H1 (cell line): ENCODE data around the gene VIPR2. TPM values are rescaled to one million over a fixed set of nuclear protein-coding genes. Genes with fewer than 3 reads are reported as not detected.

Experiments used
- CTCF ChIA-PET: fragments of 300-600 bp; sonication (Branson Sonifier 250); formaldehyde crosslinking; loops from one replicate; lab custom pipeline; 2021; ENCODE audit not compliant: partially characterized antibody; lab: Charles Lee
- POLR2A ChIA-PET: fragments of 300-600 bp; sonication (Branson Sonifier 250); formaldehyde crosslinking; loops from one replicate; lab custom pipeline; 2021; ENCODE audit warnings: inconsistent platforms; ENCODE audit not compliant: partially characterized antibody; lab: Charles Lee
- DNase-seq, 2 experiments: peaks; one replicate each; pipeline versions ENCODE4 v3.0.0 to v3.0.0-alpha.2; 2010 to 2022; ENCODE audit warnings: low spot score in 2 of 2, low read depth in 1 of 2, mixed read lengths in 1 of 2
- FAIRE-seq: peaks from 2 replicates; lab custom pipeline; 2011; peaks lifted over from hg19 to GRCh38; lab: Jason Lieb, UNC
- H2AFZ ChIP-seq: 2 replicates; pipeline ENCODE4 v1.8.1; 2012; ENCODE audit warnings: low read length, inconsistent platforms
- H2AK5ac ChIP-seq: 2 replicates; pipeline ENCODE4 v1.6.1; 2013; ENCODE audit warnings: low read depth, low read length
- H2BK120ac ChIP-seq: replicated peaks from 2 replicates; pipeline ENCODE3; 2013; ENCODE audit warnings: low read depth, low read length, inconsistent platforms
- H2BK12ac ChIP-seq: 2 replicates; pipeline ENCODE4 v1.6.1; 2013; ENCODE audit warnings: low read depth, low read length
- H2BK15ac ChIP-seq: 2 replicates; pipeline ENCODE4 v1.6.1; 2013; ENCODE audit warnings: low read length
- H2BK20ac ChIP-seq: 2 replicates; pipeline ENCODE4 v1.6.1; 2013; ENCODE audit warnings: low read length
- H2BK5ac ChIP-seq: 2 replicates; pipeline ENCODE4 v1.6.1; 2013; ENCODE audit warnings: low read depth, low read length
- H3K14ac ChIP-seq: 2 replicates; pipeline ENCODE4 v1.6.1; 2013; ENCODE audit warnings: inconsistent platforms; ENCODE audit not compliant: insufficient read length
- H3K18ac ChIP-seq: 2 replicates; pipeline ENCODE4 v1.6.1; 2013; ENCODE audit warnings: low read length; ENCODE audit errors: extremely low read depth
- H3K23ac ChIP-seq: 2 replicates; pipeline ENCODE4 v1.6.1; 2013; ENCODE audit warnings: inconsistent platforms; ENCODE audit not compliant: insufficient read length
- H3K23me2 ChIP-seq: 2 replicates; pipeline ENCODE4 v1.6.1; 2013; ENCODE audit warnings: low read depth, low read length
- H3K27ac ChIP-seq: 2 replicates; pipeline ENCODE4 v1.6.1; 2011; ENCODE audit warnings: low read depth, low read length, inconsistent platforms
- H3K27me3 ChIP-seq, 4 experiments: replicated peaks in 1 of 4; 1 replicate in 1 of 4; 2 replicates in 3 of 4; pipeline versions ENCODE4 v1.6.1 to v1.8.1; 2011 to 2013; ENCODE audit warnings: low read length in 3 of 4, mild to moderate bottlenecking in 3 of 4, inconsistent platforms in 2 of 4, mixed read lengths in 2 of 4, moderate library complexity in 1 of 4; ENCODE audit not compliant: control insufficient read depth in 3 of 4, insufficient read depth in 3 of 4; ENCODE audit errors: extremely low read depth in 1 of 4
- H3K36me3 ChIP-seq, 4 experiments: 2 replicates each; pipeline versions ENCODE4 v1.6.1 to v1.8.1; 2011 to 2013; ENCODE audit warnings: mild to moderate bottlenecking in 4 of 4, low read length in 3 of 4, moderate library complexity in 2 of 4, control low read depth in 1 of 4, inconsistent platforms in 1 of 4; ENCODE audit not compliant: insufficient read depth in 4 of 4, control insufficient read depth in 2 of 4
- H3K4ac ChIP-seq: replicated peaks from 2 replicates; pipeline ENCODE3; 2013; ENCODE audit warnings: low read length, low read depth, mixed read lengths, inconsistent platforms; ENCODE audit not compliant: insufficient read length
- H3K4me1 ChIP-seq, 4 experiments: replicated peaks in 1 of 4; 1 replicate in 1 of 4; 2 replicates in 3 of 4; pipeline versions ENCODE4 v1.6.1 to v1.8.1; 2011 to 2013; ENCODE audit warnings: low read length in 3 of 4, inconsistent platforms in 2 of 4, mixed read lengths in 1 of 4; ENCODE audit not compliant: insufficient read depth in 4 of 4, control insufficient read depth in 3 of 4
- H3K4me2 ChIP-seq, 2 experiments: 2 replicates each; pipeline versions ENCODE4 v1.6.1 to v1.8.1; 2011 to 2013; ENCODE audit warnings: low read depth in 2 of 2, low read length in 2 of 2, control low read depth in 1 of 2, inconsistent platforms in 1 of 2, mild to moderate bottlenecking in 1 of 2; ENCODE audit not compliant: insufficient read depth in 1 of 2
- H3K4me3 ChIP-seq, 4 experiments: fragments of 200-600, 300-600 bp in 1 of 4; sonication (generic), shearing (Covaris generic), sonication (Bioruptor Twin) in 1 of 4; 2 replicates each; pipeline versions ENCODE4 v1.5.1 to v1.8.1; 2011 to 2016; ENCODE audit warnings: low read length in 4 of 4, low read depth in 3 of 4, control low read depth in 2 of 4, inconsistent platforms in 2 of 4, mild to moderate bottlenecking in 2 of 4, mixed read lengths in 1 of 4, moderate library complexity in 1 of 4; ENCODE audit not compliant: insufficient read depth in 2 of 4; ENCODE audit errors: extremely low read depth in 1 of 4
- H3K56ac ChIP-seq: replicated peaks from 2 replicates; pipeline ENCODE3; 2013; ENCODE audit warnings: low read depth, mild to moderate bottlenecking, mixed read lengths, low read length, inconsistent platforms; ENCODE audit not compliant: insufficient read length
- H3K79me1 ChIP-seq: 2 replicates; pipeline ENCODE4 v1.6.1; 2013; ENCODE audit warnings: low read depth, low read length, control low read depth
- H3K79me2 ChIP-seq, 2 experiments: 2 replicates each; pipeline versions ENCODE4 v1.6.1 to v1.8.1; 2012 to 2013; ENCODE audit warnings: low read length in 2 of 2, mild to moderate bottlenecking in 2 of 2, inconsistent platforms in 1 of 2; ENCODE audit not compliant: insufficient read depth in 2 of 2, control insufficient read depth in 1 of 2
- H3K9ac ChIP-seq, 4 experiments: replicated peaks in 1 of 4; 1 replicate in 1 of 4; 2 replicates in 3 of 4; pipeline versions ENCODE4 v1.6.1 to v1.8.1; 2011 to 2013; ENCODE audit warnings: low read depth in 3 of 4, low read length in 3 of 4, control low read depth in 2 of 4, mild to moderate bottlenecking in 2 of 4, moderate library complexity in 2 of 4, inconsistent platforms in 1 of 4; ENCODE audit errors: extremely low read depth in 1 of 4
- H3K9me3 ChIP-seq, 2 experiments: 2 replicates each; pipeline versions ENCODE4 v1.6.1 to v1.8.1; 2012 to 2013; ENCODE audit warnings: mild to moderate bottlenecking in 2 of 2, moderate library complexity in 2 of 2, control low read depth in 1 of 2, inconsistent platforms in 1 of 2, low read depth in 1 of 2, low read length in 1 of 2, mixed read lengths in 1 of 2; ENCODE audit not compliant: insufficient read depth in 2 of 2
- H4K20me1 ChIP-seq, 2 experiments: replicated peaks in 1 of 2; 2 replicates each; pipeline versions ENCODE3 to v1.8.1; 2011 to 2013; ENCODE audit warnings: inconsistent platforms in 2 of 2, low read length in 2 of 2, mild to moderate bottlenecking in 1 of 2; ENCODE audit not compliant: insufficient read depth in 2 of 2, control insufficient read depth in 1 of 2
- H4K5ac ChIP-seq: 2 replicates; pipeline ENCODE4 v1.6.1; 2013; ENCODE audit warnings: low read length, low read depth, mixed read lengths, inconsistent platforms; ENCODE audit not compliant: insufficient read length
- H4K8ac ChIP-seq: 2 replicates; pipeline ENCODE4 v1.8.0; 2013; ENCODE audit warnings: mild to moderate bottlenecking, moderate library complexity, low read length, inconsistent platforms; ENCODE audit not compliant: insufficient read depth; ENCODE audit errors: extremely low read depth
- H4K91ac ChIP-seq: replicated peaks from 2 replicates; pipeline ENCODE3; 2013; ENCODE audit warnings: low read length, mixed read lengths, inconsistent platforms; ENCODE audit not compliant: insufficient read length
- BCL11A ChIP-seq, 2 experiments: IDR thresholded peaks; one replicate each; pipeline ENCODE4 v1.6.1; 2011; ENCODE audit warnings: low read depth in 2 of 2, low read length in 2 of 2, mild to moderate bottlenecking in 2 of 2
- RNF2 ChIP-seq: fragments of 200-900, 300-1000 bp; sonication (generic); IDR thresholded peaks from 2 replicates; pipeline ENCODE4 v1.7.1; 2016; ENCODE audit warnings: borderline replicate concordance, low read depth, mild to moderate bottlenecking, antibody characterized with exemption, low read length; ENCODE audit not compliant: poor library complexity, severe bottlenecking; ENCODE audit errors: missing control alignments
- SIX5 ChIP-seq: IDR thresholded peaks from 2 replicates; pipeline ENCODE4 v1.6.1; 2011; ENCODE audit warnings: mild to moderate bottlenecking, low read depth, low read length
- TBP ChIP-seq: IDR thresholded peaks from 2 replicates; pipeline ENCODE4 v1.6.1; 2011; ENCODE audit warnings: low read depth, low read length, improper control_type of control experiment
- TEAD4 ChIP-seq: IDR thresholded peaks from 2 replicates; pipeline ENCODE4 v1.6.1; 2012; ENCODE audit warnings: low read depth, low read length, inconsistent platforms, mixed read lengths
- WGBS, 2 experiments: shearing (Covaris generic) in 1 of 2; methylation state at CpG; one replicate each; pipeline versions ENCODE4 v1.1.6 to v1.1.7; 2013 to 2015; ENCODE audit warnings: low lambda C conversion rate in 2 of 2, mixed read lengths in 2 of 2, inconsistent platforms in 1 of 2, low coverage in 1 of 2, missing lambda C conversion rate in 1 of 2; ENCODE audit not compliant: insufficient replicate concordance in 2 of 2, insufficient coverage in 1 of 2, insufficient read length in 1 of 2; ENCODE audit errors: extremely low coverage in 1 of 2, missing lambda C conversion rate in 1 of 2; 5-methylcytosine and 5-hydroxymethylcytosine counted together
- polyA plus RNA-seq, 7 experiments: library from polyadenylated mRNA; depleted of rRNA in 3 of 7; stranded (reverse) in 5 of 7; unstranded in 2 of 7; fragments of >200 nt in 5 of 7; fragments of 200-250 nt in 2 of 7; gene quantifications; 1 replicate in 5 of 7; 2 replicates in 1 of 7; 4 replicates in 1 of 7; pipeline versions ENCODE4 v1.2.1 to v1.2.3, GENCODE V29; 2011 to 2013; ENCODE audit warnings: missing spikeins in 2 of 7, mixed read lengths in 2 of 7
- total RNA-seq: library from RNA; stranded (reverse); fragmentation: NEBNext Ultra II Directional; extraction: Animal tissue kit (Norgen Biotek cat#: 25700); gene quantifications from 2 replicates; pipeline ENCODE4 v1.2.1, GENCODE V29; 2021
- TF ChIP-seq, protein P1 (sequence below): IDR thresholded peaks from 2 replicates; pipeline ENCODE4 v1.6.1; 2011; ENCODE audit warnings: low read depth, mild to moderate bottlenecking, low read length; ENCODE audit not compliant: insufficient read depth

Gene VIPR2
- total and polyA plus RNA-seq, 2 of the 8 experiments (the other 6 are each of a cell fraction or from before 2014, with no cell fraction given), result 2.4 to 6.3 TPM

DNA sequence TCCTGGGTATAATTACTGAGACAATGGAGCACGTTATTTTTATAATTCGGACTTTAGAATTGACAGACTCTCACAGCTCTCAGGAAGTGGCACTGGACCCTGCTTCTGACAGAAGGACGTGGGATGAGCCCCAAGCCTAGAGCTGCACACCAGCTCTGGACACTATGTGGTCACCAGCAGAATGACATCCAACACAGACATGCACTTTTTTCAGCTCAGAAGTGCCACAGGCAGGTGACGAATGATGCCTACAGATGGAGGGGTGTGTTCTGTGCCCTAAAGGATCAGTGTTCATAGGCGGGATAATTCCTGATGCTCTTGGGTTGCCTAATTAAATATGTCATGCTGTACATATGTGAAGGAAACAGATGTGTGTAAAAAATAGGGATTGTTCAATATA, 87.9 kb downstream of the VIPR2 start:
- Histone ChIP-seq H3K4me3 (no peak overlapping the region), H4K8ac (no peak overlapping the region), H2BK120ac (no peak overlapping the region), H3K56ac (no peak overlapping the region), H2BK12ac (no peak overlapping the region), H3K4me2 (no peak overlapping the region), H4K20me1 (no peaks in the 10 kb centered on the region), H3K9me3 (no peaks in the 10 kb centered on the region), H3K4me1 (0 out of 7 replicates have a peak, but pooled peaks cover 0 to 3% (median 0%) of the 10 kb centered on the region in 4 experiments), H2BK15ac (no peak overlapping the region), H3K4ac (no peak overlapping the region), H3K79me2 (no peaks in the 10 kb centered on the region), H2AK5ac (no peak overlapping the region), H3K18ac (no peak overlapping the region), H3K27ac (no peak overlapping the region), H4K91ac (no peak overlapping the region), H3K9ac (no peak overlapping the region), H3K23ac (no peak overlapping the region), H3K27me3 (peaks cover 0 to 4% (median 0%) of the 10 kb centered on the region in 4 experiments; a peak in 1 of 7 replicates), H3K14ac (no peak overlapping the region), H2AFZ (no peak overlapping the region), H4K5ac (no peak overlapping the region), H3K79me1 (no peaks in the 10 kb centered on the region), H2BK5ac (no peak overlapping the region), H3K36me3 (no peaks in the 10 kb centered on the region), H3K23me2 (peaks cover 14% of the 10 kb centered on the region; the same call in 1 of the 2 replicates), H2BK20ac (no peak overlapping the region)
- no peak for FAIRE-seq
- CTCF ChIA-PET, result interaction anchor here (0.8 to 1.2 kb wide), 2 partner anchors 9 to 56 kb away, joined by 3 to 4 read pairs; no protein-coding TSS in a partner anchor
- 80% methylated on average over 5 of the region's 5 CpGs; no CpG with 5 or more reads in 1 of the 2 experiments for WGBS, 2 experiments
- POLR2A ChIA-PET, result no interaction called here
- no peak for DNase-seq
- TF ChIP-seq SIX5 (no peak), BCL11A (IDR thresholded peaks at IDR 0.05; ENCODE audit: low read depth in 2 of 2, low read length in 2 of 2) (no peak), RNF2 (no peak), TBP (no peak), TEAD4 (no peak)
- TF ChIP-seq, protein P1, sequence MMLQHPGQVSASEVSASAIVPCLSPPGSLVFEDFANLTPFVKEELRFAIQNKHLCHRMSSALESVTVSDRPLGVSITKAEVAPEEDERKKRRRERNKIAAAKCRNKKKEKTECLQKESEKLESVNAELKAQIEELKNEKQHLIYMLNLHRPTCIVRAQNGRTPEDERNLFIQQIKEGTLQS, result no peak
